ENCODE results near the gene TBC1D22A.

- no peak for TF ChIP-seq CTCF (IDR thresholded peaks at IDR 0.05)
- no peak for TF ChIP-seq POLR2AphosphoS5 (IDR thresholded peaks at IDR 0.05)
- no peak for TF ChIP-seq POLR2A (IDR thresholded peaks at IDR 0.05)
- no peak for TF ChIP-seq EP300 (IDR thresholded peaks at IDR 0.05)
Measured at GRCh38 chr22:46853191-46853590, 90.7 kb downstream of the TBC1D22A start.
